GM21717 (cell line): ENCODE results near the gene KCNK5.

Source experiments
- ATAC-seq: cut with Tn5 transposase; IDR thresholded peaks from one replicate; pipeline ENCODE4 v1.9.1; 2021; ENCODE audit warnings: mild to moderate bottlenecking, moderate library complexity; ENCODE audit not compliant: unreplicated experiment

Gene KCNK5

DNA sequence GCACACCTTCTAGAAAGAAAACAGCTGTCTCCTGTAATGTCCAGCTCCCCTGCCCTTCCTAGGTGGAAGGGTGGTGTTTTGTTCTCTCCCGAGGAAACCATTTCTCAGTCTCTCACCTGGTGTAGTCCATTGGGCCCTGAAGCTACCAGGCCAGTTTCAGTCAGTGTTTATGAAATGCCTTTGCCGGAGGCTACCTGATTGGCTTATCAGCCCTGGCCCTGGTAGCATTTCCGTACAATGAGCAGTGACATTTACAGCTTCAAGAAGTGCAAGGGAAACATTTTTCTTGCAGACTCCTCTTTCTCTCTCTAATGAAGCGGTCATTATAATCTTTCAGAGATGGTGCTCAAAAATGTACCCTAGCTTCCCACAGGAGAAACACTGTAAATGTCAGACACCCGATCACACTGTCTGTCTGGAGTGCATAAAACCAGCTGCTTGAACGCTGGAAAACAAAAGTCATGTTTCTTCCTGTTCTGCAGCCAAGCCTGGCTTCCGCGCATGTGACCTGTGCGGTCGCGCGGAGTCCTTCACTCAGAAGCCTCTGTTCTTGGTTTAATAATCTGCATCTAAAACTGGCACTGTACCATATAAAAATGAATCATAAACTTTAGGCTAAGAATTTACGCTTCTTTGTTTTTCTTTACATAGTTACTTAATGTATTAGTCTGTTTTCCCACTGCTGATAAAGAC lies 85.9 kb downstream of the KCNK5 start:
- ATAC-seq: no peak

DNA sequence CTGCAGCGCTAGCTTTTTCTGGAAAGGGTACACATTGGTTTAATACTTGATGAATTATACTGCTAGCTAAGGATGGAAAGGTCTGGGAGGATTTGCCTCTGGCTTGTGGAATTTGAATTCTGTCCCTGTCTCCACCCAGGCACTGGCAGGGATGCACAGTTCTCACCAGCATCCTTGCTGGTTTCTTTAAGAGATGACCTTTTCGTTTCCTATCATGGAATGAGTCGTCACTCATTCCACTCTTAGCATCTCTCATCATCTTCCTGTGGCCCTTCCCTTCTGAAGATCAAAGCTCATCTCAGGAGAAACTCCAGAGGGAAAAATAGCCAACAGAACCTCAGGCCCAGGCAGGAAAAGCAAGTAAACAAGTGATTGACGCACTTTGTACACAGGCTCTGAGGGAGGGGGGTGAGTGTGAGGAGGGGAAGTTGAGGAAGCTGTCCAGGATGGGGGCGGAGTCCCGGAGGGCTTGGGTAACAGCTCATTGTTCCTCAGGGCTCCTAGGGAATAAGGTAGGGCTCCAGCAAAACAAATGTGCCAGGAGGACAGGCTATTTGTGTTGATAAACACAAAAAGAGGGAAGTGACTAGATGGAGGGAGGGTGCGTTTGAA lies 88.6 kb downstream of the KCNK5 start:
- no peak for ATAC-seq
